Pancreas (tissue), 10 donors: Measurements from ENCODE around the gene EEF1AKMT2. TPM values are rescaled to one million over a fixed set of nuclear protein-coding genes. Genes with fewer than 3 reads are reported as not detected.
A peak's percentile ranks its signal among the peaks of the same experiment; 100 is the strongest.

Source experiments
- ATAC-seq, 4 donors: fragments of 200-7000 bp; cut with Tn5 transposase; one replicate each; pipeline versions ENCODE4 v1.8.0 to v1.9.1; 2020; ENCODE audit warnings: mild to moderate bottlenecking in 4 of 4, moderate library complexity in 4 of 4
- DNase-seq, 6 donors: peaks; one replicate each; pipeline ENCODE4 v3.0.0-alpha.2; 2020
- FAIRE-seq: peaks from 2 replicates; lab custom pipeline; 2012; peaks lifted over from hg19 to GRCh38; lab: Jason Lieb, UNC
- H3K27ac ChIP-seq, 4 donors: fragments of 200-600 bp; sonication (generic); 1 replicate in 3 of 4; 2 replicates in 1 of 4; pipeline versions ENCODE4 v1.5.0 to v1.8.0; 2020
- H3K27me3 ChIP-seq, 4 donors: fragments of 200-600 bp; one replicate each; pipeline ENCODE4 v1.8.0; 2021
- H3K36me3 ChIP-seq, 3 donors: fragments of 200-600 bp; sonication (generic) in 1 of 3; one replicate each; pipeline versions ENCODE4 v1.5.0 to v1.8.0; 2020 to 2021
- H3K4me1 ChIP-seq, 3 donors: fragments of 200-600 bp; one replicate each; pipeline ENCODE4 v1.8.0; 2021
- H3K4me3 ChIP-seq, 4 donors: fragments of 200-600 bp; sonication (generic) in 2 of 4; one replicate each; pipeline versions ENCODE4 v1.5.0 to v1.8.0; 2020 to 2021
- H3K9me3 ChIP-seq, 4 donors: fragments of 200-600 bp; one replicate each; pipeline ENCODE4 v1.8.0; 2021
- CTCF ChIP-seq, 4 donors: fragments of 200-600 bp; sonication (generic) in 3 of 4; IDR thresholded peaks; one replicate each; pipeline versions ENCODE4 v1.5.0 to v1.8.0; 2021; ENCODE audit warnings: antibody characterized with exemption in 4 of 4
- WGBS, 2 donors: extraction: QIAGEN DNeasy Blood & Tissue Kit; methylation state at CpG; one replicate each; pipeline ENCODE4 v1.1.7; 2013; 5-methylcytosine and 5-hydroxymethylcytosine counted together
- intact Hi-C, 3 donors: fragments of 100-400 bp; cut with DNase I; formaldehyde crosslinking; loops; one replicate each; pipeline versions ENCODE4 v1.11.1 to v1.14.2; 2022
- polyA plus RNA-seq, 2 donors: library from polyadenylated mRNA; stranded (reverse); fragments of 200-250 nt; gene quantifications; one replicate each; pipeline ENCODE4 v1.2.3, GENCODE V29; 2013
- total RNA-seq, 6 donors: library from RNA; stranded (reverse); fragmentation: NEBNext Ultra II Directional in 4 of 6; extraction: Animal tissue kit (Norgen Biotek cat#: 25700) in 4 of 6; gene quantifications; one replicate each; pipeline versions ENCODE4 v1.2.1 to v1.2.4, GENCODE V29; 2021 to 2023
- donor health status: healthy with polysubstance abuse.
- donor health status: DM: no; HTN: no; CAD: no; lungs with moderate emphysema.
- donor health status: DM: no; HTN: no; CAD: no.
- donor health status: control.
- donor health status: control.
- donor health status: Bipolar disorder and iron deficiency.
- donor health status: DM: yes; HTN: yes; CAD: no.
- donor health status: DM: no; HTN: no; CAD: no.
- donor health status: DM: no; HTN: no; CAD: no.
- donor health status: DM: yes; HTN: yes; CAD: no.

EEF1AKMT2 gene
- total and polyA plus RNA-seq, 8 donors = 5.7 to 11.9 (median 8.1) TPM

GRCh38 chr10:124735491-124736286 is 56.0 kb downstream of the EEF1AKMT2 start:
- H3K4me3 ChIP-seq = no peak overlapping the region
- intact Hi-C loops = loop anchor here in 1 of 3 donors (10.0 kb wide), 1 partner anchor 191 kb away; no protein-coding TSS in a partner anchor
- H3K4me1 ChIP-seq = peaks cover 12 to 47% (median 21%) of the 10 kb centered on the region in 3 donors
- no peaks in the 10 kb centered on the region for H3K9me3 ChIP-seq
- 91 to 93% methylated on average over 15 of the region's 15 CpGs for WGBS, 2 donors
- H3K27me3 ChIP-seq = no peaks in the 10 kb centered on the region
- ATAC-seq (no peak), FAIRE-seq (no peak), DNase-seq (peak in 1 of 6 donors; percentile 11)
- no peaks in the 10 kb centered on the region for H3K36me3 ChIP-seq
- TF ChIP-seq CTCF (IDR thresholded peaks at IDR 0.05) = no peak
- H3K27ac ChIP-seq = peak overlapping the region in 3 of 4 donors; percentile 4 to 60 (median 25)

GRCh38 chr10:124734311-124735166 is 57.1 kb downstream of the EEF1AKMT2 start:
- 92 to 93% methylated on average over 16 of the region's 16 CpGs for WGBS, 2 donors
- ATAC-seq = no peak
- Histone ChIP-seq H3K4me1 (peaks cover 12 to 35% (median 19%) of the 10 kb centered on the region in 3 donors), H3K36me3 (no peaks in the 10 kb centered on the region), H3K9me3 (no peaks in the 10 kb centered on the region), H3K27me3 (no peaks in the 10 kb centered on the region), H3K4me3 (no peak overlapping the region), H3K27ac (no peak overlapping the region)
- TF ChIP-seq CTCF (IDR thresholded peaks at IDR 0.05) = no peak
- FAIRE-seq = no peak
- peak in 1 of 6 donors; percentile 11 for DNase-seq
- intact Hi-C loops = loop anchor here in 2 of 3 donors (5.0 to 10.0 kb wide), 2 partner anchors 97 to 190 kb away; no protein-coding TSS in a partner anchor

- Histone ChIP-seq H3K9me3 (no peaks in the 10 kb centered on the region), H3K4me1 (peaks cover 12 to 30% (median 19%) of the 10 kb centered on the region in 3 donors), H3K4me3 (no peak overlapping the region), H3K27ac (no peak overlapping the region), H3K36me3 (no peaks in the 10 kb centered on the region), H3K27me3 (no peaks in the 10 kb centered on the region)
- no peak for TF ChIP-seq CTCF (IDR thresholded peaks at IDR 0.05)
- DNase-seq (no peak), ATAC-seq (no peak), FAIRE-seq (no peak)
- WGBS, 2 donors = 80 to 81% methylated on average over 13 of the region's 13 CpGs
- intact Hi-C loops = loop anchor here in 2 of 3 donors (5.0 to 10.0 kb wide), 2 partner anchors 96 to 189 kb away; no protein-coding TSS in a partner anchor
Observed at GRCh38 chr10:124733571-124734245, 58.0 kb downstream of the EEF1AKMT2 start.

- H3K4me3 ChIP-seq = no peak overlapping the region
- WGBS, 2 donors = 87 to 90% methylated on average over 14 of the region's 14 CpGs
- no peaks in the 10 kb centered on the region for H3K36me3 ChIP-seq
- ATAC-seq (no peak), FAIRE-seq (no peak), DNase-seq (no peak)
- H3K9me3 ChIP-seq = no peaks in the 10 kb centered on the region
- no peak for TF ChIP-seq CTCF (IDR thresholded peaks at IDR 0.05)
- H3K4me1 ChIP-seq = peaks cover 12 to 25% (median 19%) of the 10 kb centered on the region in 3 donors
- no peaks in the 10 kb centered on the region for H3K27me3 ChIP-seq
- intact Hi-C loops = loop anchor here in 2 of 3 donors (5.0 to 10.0 kb wide), 2 partner anchors 96 to 188 kb away; no protein-coding TSS in a partner anchor
- H3K27ac ChIP-seq = no peak overlapping the region
Observed at GRCh38 chr10:124732931-124733570, 58.6 kb downstream of the EEF1AKMT2 start.
